Measurements from ENCODE around the gene FAM83B.
"Not testable (repeated sequence)": the region's sequence is repeated elsewhere in the genome, so short reads cannot be mapped to it uniquely, and the experiment has no call there.

The FAM83B gene

GRCh38 chr6:54898767-54899166 is 52.2 kb downstream of the FAM83B start:
- no peak for DNase-seq (ENCODE audit: low read depth in 2 of 2)

GRCh38 chr6:54899442-54899841 is 52.9 kb downstream of the FAM83B start:
- no peak for DNase-seq (ENCODE audit: low read depth in 2 of 2)

- no peak for DNase-seq (ENCODE audit: low read depth in 2 of 2)
Measured at GRCh38 chr6:54899986-54900385, 53.4 kb downstream of the FAM83B start.

GRCh38 chr6:54900666-54901065 is 54.1 kb downstream of the FAM83B start:
- no peak for DNase-seq (ENCODE audit: low read depth in 2 of 2)

GRCh38 chr6:54903884-54904283 is 57.3 kb downstream of the FAM83B start:
- DNase-seq (ENCODE audit: low read depth in 2 of 2): no peak

DNA sequence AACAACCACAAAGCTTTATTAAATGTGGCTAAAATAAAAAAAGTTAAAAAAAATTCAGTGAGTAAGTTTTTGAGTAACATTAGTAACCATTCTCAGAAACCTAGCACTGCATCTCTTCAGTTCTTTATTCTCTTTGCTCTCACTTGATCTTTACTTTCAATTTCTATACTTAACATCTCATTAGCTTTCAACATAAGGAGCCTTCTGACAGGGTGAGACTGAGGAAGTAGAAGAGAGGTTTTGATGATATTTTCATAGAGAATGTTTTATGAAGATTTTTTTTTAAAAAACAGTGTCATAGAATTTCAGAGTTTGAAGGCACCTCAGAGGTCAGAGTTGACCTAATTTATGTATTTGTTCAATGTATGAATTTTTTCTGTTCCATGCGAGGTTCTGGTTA is 60.8 kb downstream of the FAM83B start:
- DNase-seq (ENCODE audit: low read depth in 2 of 2): no peak

GRCh38 chr6:54909184-54909583 is 62.6 kb downstream of the FAM83B start:
- DNase-seq (ENCODE audit: low read depth in 2 of 2): no peak

DNA sequence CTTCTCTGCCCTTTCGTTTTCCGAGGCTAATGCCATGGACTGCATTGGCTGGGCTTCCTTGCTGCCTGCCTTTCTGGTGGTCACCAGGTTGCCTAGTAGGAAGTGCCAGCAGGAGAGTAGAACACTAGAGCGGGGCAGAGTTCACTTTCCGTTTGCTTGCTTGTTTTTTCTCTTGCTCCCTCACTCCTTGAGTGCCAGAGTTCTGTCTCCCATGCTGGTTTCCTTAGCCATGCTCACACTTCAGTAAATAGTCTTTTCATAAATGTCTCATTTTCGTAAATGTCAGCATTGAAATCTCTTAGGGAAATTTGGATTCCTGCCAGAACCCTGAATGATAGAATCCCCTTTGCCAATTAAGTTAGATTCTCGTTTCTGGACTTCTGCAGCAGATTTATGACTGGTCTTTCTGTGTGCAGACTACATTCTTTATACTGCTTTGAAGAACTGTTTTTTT is 63.9 kb downstream of the FAM83B start:
- no peak for DNase-seq (ENCODE audit: low read depth in 2 of 2)

- no peak for DNase-seq (ENCODE audit: low read depth in 2 of 2)
Measured at GRCh38 chr6:54910921-54911320, 64.3 kb downstream of the FAM83B start.

GRCh38 chr6:54913211-54913610 is 66.6 kb downstream of the FAM83B start:
- no peak for DNase-seq (ENCODE audit: low read depth in 2 of 2)

DNA sequence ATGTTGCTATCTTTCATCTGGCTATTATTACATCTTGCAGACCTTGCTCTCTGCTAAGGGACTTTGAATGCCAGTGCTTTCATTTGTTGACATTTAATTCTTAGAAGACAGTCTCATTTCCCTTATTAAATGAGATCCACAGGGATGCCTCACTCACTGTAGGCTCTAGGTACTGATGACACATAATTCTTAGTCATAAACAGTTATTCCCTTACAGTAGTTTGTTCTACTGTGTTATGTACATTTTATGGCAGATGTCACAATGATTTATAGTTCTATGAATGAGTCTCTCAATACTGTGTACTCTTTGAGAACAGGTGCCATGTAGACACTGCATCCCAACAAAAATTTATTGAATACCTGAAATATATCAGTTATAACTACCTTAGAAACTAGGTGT is 70.3 kb downstream of the FAM83B start:
- DNase-seq (ENCODE audit: low read depth in 2 of 2): no peak

DNA sequence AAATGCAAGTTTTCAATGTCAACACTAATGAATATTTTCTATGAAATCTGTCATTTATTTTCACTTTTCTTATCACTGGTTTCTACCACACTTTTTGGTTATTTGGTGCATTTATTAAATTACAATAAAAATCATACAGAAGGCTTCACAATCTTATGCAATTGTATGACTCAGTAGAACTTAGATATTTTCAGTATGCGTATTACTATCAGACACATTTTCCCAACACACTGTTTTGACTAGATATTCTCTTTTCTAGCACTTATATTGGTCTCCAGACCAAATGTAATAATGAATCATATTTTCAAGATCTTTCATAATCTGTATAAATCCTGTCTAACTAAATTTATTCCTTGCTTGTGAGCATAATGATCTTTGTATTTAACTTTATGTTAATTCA is 74.1 kb downstream of the FAM83B start:
- no peak for DNase-seq (ENCODE audit: low read depth in 2 of 2)

DNA sequence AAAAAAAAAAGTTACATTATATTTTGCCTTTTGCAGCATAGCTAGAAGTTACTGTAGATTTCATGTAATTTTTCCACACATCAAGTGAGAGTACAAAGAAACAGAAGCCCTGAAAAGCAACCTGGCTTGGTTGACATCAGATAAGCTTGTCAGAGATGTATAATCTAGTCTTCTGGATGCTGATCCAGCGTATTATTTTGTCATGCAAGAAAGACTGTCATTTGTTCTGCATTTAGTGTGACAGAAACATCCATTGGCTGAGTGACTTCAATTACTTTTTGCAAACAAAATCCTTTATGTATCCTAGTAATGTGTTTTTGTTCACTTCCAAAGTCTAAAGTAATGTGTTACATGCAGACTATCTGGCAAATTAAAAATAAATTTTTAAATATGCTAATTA is 75.3 kb downstream of the FAM83B start:
- DNase-seq (ENCODE audit: low read depth in 2 of 2): no peak

DNA sequence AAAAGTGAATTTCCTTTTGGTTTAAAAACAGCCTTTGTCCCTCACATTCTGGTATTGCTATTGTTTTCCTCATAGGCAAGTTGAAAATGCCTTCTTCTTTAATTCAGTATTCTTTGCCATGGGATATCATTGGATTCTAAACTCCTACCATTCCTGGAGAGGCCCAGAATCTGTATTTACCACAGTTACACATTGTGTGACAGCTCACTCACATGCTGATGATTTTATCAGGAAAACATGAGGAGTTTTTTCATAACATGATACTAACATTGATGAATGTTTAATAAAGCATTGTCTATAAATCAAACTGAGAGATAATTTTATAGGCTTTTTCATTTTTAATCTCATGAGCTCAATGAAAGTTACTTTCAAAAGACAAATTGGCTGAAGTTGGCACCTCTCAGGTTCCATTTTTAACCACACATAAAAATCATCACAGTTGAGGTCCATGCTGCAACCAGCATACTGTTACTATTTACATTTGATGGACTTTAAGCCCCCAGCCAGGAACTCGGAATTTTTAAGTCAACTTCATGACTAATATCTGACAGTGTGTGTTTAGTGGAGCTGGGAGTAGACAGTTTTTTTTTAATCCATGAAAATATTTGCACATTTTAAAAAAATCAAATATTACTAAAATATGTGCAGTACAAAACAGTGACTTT is 82.8 kb downstream of the FAM83B start:
- no peak for DNase-seq (ENCODE audit: low read depth in 2 of 2)

DNA sequence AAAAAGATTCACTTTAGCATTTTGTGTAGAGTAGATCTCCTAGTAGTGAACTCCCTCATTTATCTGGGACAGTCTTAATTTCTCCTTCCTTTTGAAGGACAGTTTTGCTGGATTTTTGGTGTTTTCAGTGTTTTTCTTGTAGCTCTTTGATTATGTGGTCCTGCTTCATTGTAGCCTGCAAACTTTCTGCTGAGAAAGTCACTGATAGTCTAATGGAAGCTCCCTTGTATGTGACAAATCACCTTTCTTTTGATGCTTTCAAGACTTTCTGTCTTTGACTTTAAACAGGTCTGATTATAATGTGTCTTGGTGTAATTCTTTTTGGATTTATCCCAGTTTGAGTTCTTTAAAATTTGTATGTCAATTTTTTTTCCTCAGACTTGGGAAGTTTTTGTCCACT is 86.1 kb downstream of the FAM83B start:
- DNase-seq (ENCODE audit: low read depth in 2 of 2): no peak

DNA sequence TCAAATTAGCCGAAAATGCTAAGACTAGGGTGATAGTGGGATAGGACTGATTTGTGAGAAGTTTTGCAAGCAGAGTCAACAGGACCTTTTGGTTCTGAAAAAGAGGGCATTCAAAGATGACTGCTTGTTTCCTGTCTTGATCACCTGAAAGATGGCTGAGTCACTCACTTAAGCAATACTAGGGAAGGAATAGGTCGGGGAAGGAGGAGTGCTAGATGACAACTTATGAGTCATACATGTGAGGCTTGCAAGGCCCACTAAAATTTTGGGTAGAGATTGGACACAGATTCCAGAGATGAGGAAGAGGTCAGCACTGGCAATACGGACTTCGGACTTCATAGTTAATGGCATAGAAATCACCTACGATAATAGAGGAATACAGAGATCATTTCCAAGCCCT is 89.2 kb downstream of the FAM83B start:
- DNase-seq (ENCODE audit: low read depth in 2 of 2): no peak

- no peak for DNase-seq (ENCODE audit: low read depth in 2 of 2)
Measured at GRCh38 chr6:54937371-54937770, 90.8 kb downstream of the FAM83B start.

DNA sequence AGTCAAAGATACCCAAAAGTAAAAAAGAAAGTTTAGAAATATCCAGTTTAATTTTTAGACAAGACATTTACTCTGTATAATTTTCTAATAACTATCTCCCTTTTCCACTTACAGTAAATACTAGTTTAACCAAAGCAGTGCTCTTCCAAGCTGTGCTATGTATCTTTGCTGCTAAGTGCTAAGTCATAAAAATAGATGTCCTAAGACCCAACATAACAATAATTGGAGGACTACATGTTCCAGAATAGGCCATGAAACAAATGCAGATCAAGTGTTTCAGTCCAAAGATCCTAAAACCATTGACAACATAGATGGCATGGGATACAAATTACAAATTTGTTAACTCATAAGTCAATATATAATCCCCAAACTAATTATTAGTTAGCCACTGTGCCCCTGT is 111.1 kb downstream of the FAM83B start:
- no peak for DNase-seq (ENCODE audit: low read depth in 2 of 2)

GRCh38 chr6:54958446-54958845 is 111.9 kb downstream of the FAM83B start:
- no peak for DNase-seq (ENCODE audit: low read depth in 2 of 2)

DNA sequence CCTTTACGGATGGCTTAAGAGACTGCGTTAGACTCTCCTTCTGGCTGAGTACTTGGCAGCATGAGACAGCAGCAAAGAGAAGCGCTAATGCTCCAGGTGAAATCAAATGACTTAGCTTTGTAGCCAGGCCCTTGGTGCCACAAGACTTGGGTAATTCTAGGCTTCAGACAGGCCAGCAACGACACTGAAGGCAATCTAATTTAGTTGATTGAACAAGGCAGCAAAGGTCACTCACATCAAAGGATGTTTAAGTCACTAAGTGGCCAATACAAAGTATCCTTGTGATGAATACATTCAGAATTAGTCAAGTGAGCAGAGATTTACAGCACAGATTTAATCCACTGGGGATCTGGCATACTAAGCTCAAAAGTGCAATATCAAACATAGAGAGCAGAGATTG is 113.2 kb downstream of the FAM83B start:
- no peak for DNase-seq (ENCODE audit: low read depth in 2 of 2)

DNA sequence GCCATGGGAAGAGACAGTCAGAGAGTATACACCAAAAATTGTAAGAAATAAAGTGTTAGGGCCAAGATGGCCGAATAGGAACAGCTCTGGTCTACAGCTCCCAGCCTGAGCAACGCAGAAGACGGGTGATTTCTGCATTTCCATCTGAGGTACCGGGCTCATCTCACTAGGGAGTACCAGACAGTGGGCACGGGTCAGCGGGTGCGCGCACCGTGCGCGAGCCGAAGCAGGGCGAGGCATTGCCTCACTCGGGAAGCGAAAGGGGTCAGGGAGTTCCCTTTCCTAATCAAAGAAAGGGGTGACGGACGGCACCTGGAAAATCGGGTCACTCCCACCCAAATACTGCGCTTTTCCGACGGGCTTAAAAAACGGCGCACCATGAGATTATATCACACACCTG is 114.8 kb downstream of the FAM83B start:
- not testable (repeated sequence) for DNase-seq (ENCODE audit: low read depth in 2 of 2)

DNA sequence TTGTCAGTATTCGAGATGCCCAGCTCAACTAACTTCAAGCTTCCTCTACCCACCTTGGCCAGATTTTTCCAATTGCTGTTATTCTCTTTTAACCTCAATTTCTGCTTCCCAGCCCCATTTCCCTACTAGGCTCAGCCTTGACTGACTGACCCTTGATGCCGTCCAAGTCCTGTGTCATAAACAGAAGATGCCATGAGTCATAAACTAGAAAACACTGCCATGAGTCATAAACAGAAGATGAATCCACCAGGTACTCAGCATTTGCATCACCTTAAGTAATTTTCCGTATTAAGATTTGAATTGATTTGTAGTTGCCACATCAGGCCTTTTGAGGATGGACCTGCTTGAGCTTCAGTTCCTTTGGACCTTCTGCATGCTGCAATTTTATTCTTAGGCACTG is 123.8 kb downstream of the FAM83B start:
- no peak for DNase-seq (ENCODE audit: low read depth in 2 of 2)

GRCh38 chr6:54971825-54972224 is 125.3 kb downstream of the FAM83B start:
- DNase-seq (ENCODE audit: low read depth in 2 of 2): no peak

- not testable (repeated sequence) for DNase-seq (ENCODE audit: low read depth in 2 of 2)
Measured at GRCh38 chr6:54979161-54979560, 132.6 kb downstream of the FAM83B start.

Measured in stimulated activated CD4-positive, alpha-beta T cell treated with anti-CD3 and anti-CD28 coated beads, Interleukin-15, amount 100 ng/mL, for 48 hours (primary cell).